Measurements from ENCODE around the gene RPS21. TPM values are rescaled to one million over a fixed set of nuclear protein-coding genes. Genes with fewer than 3 reads are reported as not detected.

RPS21 gene
- total RNA-seq: 1,000 to 10,000 TPM; 1,371 to 3,195 (median 1,826) TPM

- TF ChIP-seq POLR2A (IDR thresholded peaks at IDR 0.05) (peak; percentile 51 to 76), EP300 (IDR thresholded peaks at IDR 0.05) (peak; percentile 93 to 96), CTCF (IDR thresholded peaks at IDR 0.05) (peak in 1 of 5 experiments; percentile 40)
- Histone ChIP-seq H3K4me1 (peaks cover 0 to 45% (median 27%) of the 10 kb centered on the region in 4 donors), H3K9me3 (no peaks in the 10 kb centered on the region), H3K36me3 (peaks cover 0 to 36% (median 0%) of the 10 kb centered on the region in 3 donors), H3K27ac (peak within 1 kb of the TSS; percentile 80 to 98 (median 93)), H3K4me3 (peak within 1 kb of the TSS; percentile 71 to 97 (median 88)), H3K27me3 (no peaks in the 10 kb centered on the region)
- DNase-seq (ENCODE audit: low spot score in 2 of 2): peak; percentile 85 to 86
- WGBS, 2 donors: 0 to 1% methylated on average over 8 to 36 of the region's 83 CpGs
These were observed at the start of gene RPS21 for GRCh38 chr20:62386383-62387218. Gene RPS21 (plus strand): TSS chr20:62387103. CDS start chr20:62387339, 236 bp downstream.

- H3K27ac ChIP-seq: no peak overlapping the region
- no peak overlapping the region for H3K4me3 ChIP-seq
- H3K36me3 ChIP-seq: peaks cover 0 to 83% (median 0%) of the 10 kb centered on the region in 3 donors
- H3K9me3 ChIP-seq: no peaks in the 10 kb centered on the region
- WGBS, 2 donors: 84 to 90% methylated on average over 13 to 25 of the region's 34 CpGs
- no peaks in the 10 kb centered on the region for H3K4me1 ChIP-seq
- no peak for DNase-seq (ENCODE audit: low spot score in 2 of 2)
- TF ChIP-seq EP300 (IDR thresholded peaks at IDR 0.05): no peak
- no peak for TF ChIP-seq CTCF (IDR thresholded peaks at IDR 0.05)
- TF ChIP-seq POLR2A (IDR thresholded peaks at IDR 0.05): no peak
- no peaks in the 10 kb centered on the region for H3K27me3 ChIP-seq
These were observed 49.2 kb upstream of the RPS21 start for GRCh38 chr20:62337558-62338293.

GRCh38 chr20:62338294-62338620 lies 48.6 kb upstream of the RPS21 start:
- no peaks in the 10 kb centered on the region for H3K4me1 ChIP-seq
- TF ChIP-seq POLR2A (IDR thresholded peaks at IDR 0.05): no peak
- no peak for TF ChIP-seq EP300 (IDR thresholded peaks at IDR 0.05)
- no peak for TF ChIP-seq CTCF (IDR thresholded peaks at IDR 0.05)
- peaks cover 0 to 83% (median 0%) of the 10 kb centered on the region in 3 donors for H3K36me3 ChIP-seq
- H3K9me3 ChIP-seq: no peaks in the 10 kb centered on the region
- H3K27ac ChIP-seq: no peak overlapping the region
- no peak for DNase-seq (ENCODE audit: low spot score in 2 of 2)
- no peaks in the 10 kb centered on the region for H3K27me3 ChIP-seq
- 90 to 97% methylated on average over 15 to 16 of the region's 16 CpGs for WGBS, 2 donors
- no peak overlapping the region for H3K4me3 ChIP-seq

- TF ChIP-seq POLR2A (IDR thresholded peaks at IDR 0.05) (no peak), EP300 (IDR thresholded peaks at IDR 0.05) (no peak), CTCF (IDR thresholded peaks at IDR 0.05) (no peak)
- Histone ChIP-seq H3K4me3 (no peak overlapping the region), H3K9me3 (no peaks in the 10 kb centered on the region), H3K27me3 (no peaks in the 10 kb centered on the region), H3K36me3 (peaks cover 0 to 77% (median 0%) of the 10 kb centered on the region in 3 donors), H3K4me1 (no peaks in the 10 kb centered on the region), H3K27ac (peak overlapping the region in 1 of 4 donors; percentile 71)
- no peak for DNase-seq (ENCODE audit: low spot score in 2 of 2)
- WGBS, 2 donors: 69 to 76% methylated on average over 14 of the region's 14 CpGs
These were observed 47.2 kb upstream of the RPS21 start for GRCh38 chr20:62339647-62340062.

GRCh38 chr20:62342910-62343309 lies 44.0 kb upstream of the RPS21 start:
- TF ChIP-seq CTCF (IDR thresholded peaks at IDR 0.05): no peak
- TF ChIP-seq EP300 (IDR thresholded peaks at IDR 0.05): no peak
- no peak for TF ChIP-seq POLR2A (IDR thresholded peaks at IDR 0.05)
- no peak for DNase-seq (ENCODE audit: low spot score in 2 of 2)
- H3K27me3 ChIP-seq: no peaks in the 10 kb centered on the region
- H3K4me1 ChIP-seq: no peaks in the 10 kb centered on the region
- H3K27ac ChIP-seq: no peak overlapping the region
- no peak overlapping the region for H3K4me3 ChIP-seq
- 68 to 69% methylated on average over 10 of the region's 10 CpGs for WGBS, 2 donors
- no peaks in the 10 kb centered on the region for H3K9me3 ChIP-seq
- H3K36me3 ChIP-seq: peaks cover 0 to 77% (median 0%) of the 10 kb centered on the region in 3 donors
